ENCODE results near the gene XRCC3.

- TF ChIP-seq ZNF274 (IDR thresholded peaks at IDR 0.05; ENCODE audit: borderline replicate concordance, extremely low read depth, low read length): no peak
- TF ChIP-seq, protein P1, sequence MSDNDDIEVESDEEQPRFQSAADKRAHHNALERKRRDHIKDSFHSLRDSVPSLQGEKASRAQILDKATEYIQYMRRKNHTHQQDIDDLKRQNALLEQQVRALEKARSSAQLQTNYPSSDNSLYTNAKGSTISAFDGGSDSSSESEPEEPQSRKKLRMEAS (IDR thresholded peaks at IDR 0.05): no peak
- no peak for TF ChIP-seq BACH1 (IDR thresholded peaks at IDR 0.05; ENCODE audit: low read length)
- no peak for TF ChIP-seq POLR2A (IDR thresholded peaks at IDR 0.05; ENCODE audit: control extremely low read depth in 1 of 2, low read depth in 2 of 2, low read length in 2 of 2)
- TF ChIP-seq, protein P2, sequence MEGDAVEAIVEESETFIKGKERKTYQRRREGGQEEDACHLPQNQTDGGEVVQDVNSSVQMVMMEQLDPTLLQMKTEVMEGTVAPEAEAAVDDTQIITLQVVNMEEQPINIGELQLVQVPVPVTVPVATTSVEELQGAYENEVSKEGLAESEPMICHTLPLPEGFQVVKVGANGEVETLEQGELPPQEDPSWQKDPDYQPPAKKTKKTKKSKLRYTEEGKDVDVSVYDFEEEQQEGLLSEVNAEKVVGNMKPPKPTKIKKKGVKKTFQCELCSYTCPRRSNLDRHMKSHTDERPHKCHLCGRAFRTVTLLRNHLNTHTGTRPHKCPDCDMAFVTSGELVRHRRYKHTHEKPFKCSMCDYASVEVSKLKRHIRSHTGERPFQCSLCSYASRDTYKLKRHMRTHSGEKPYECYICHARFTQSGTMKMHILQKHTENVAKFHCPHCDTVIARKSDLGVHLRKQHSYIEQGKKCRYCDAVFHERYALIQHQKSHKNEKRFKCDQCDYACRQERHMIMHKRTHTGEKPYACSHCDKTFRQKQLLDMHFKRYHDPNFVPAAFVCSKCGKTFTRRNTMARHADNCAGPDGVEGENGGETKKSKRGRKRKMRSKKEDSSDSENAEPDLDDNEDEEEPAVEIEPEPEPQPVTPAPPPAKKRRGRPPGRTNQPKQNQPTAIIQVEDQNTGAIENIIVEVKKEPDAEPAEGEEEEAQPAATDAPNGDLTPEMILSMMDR (IDR thresholded peaks at IDR 0.05; ENCODE audit: control extremely low read depth in 1 of 3, insufficient read depth in 1 of 3, low read depth in 1 of 3, low read length in 3 of 3): no peak
- no peak for TF ChIP-seq POLR2AphosphoS5 (IDR thresholded peaks at IDR 0.05; ENCODE audit: low read depth, low read length)
- no peak for TF ChIP-seq TBP (IDR thresholded peaks at IDR 0.05; ENCODE audit: low read depth, low read length)
- TF ChIP-seq TCF12 (IDR thresholded peaks at IDR 0.05; ENCODE audit: low read depth, low read length): no peak
- TF ChIP-seq, protein P3, sequence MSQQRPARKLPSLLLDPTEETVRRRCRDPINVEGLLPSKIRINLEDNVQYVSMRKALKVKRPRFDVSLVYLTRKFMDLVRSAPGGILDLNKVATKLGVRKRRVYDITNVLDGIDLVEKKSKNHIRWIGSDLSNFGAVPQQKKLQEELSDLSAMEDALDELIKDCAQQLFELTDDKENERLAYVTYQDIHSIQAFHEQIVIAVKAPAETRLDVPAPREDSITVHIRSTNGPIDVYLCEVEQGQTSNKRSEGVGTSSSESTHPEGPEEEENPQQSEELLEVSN (IDR thresholded peaks at IDR 0.05): no peak
- TF ChIP-seq CEBPB (IDR thresholded peaks at IDR 0.05; ENCODE audit: low read depth, low read length): no peak
- no peak for TF ChIP-seq SP1 (IDR thresholded peaks at IDR 0.05; ENCODE audit: low read depth, low read length)
- no peak for TF ChIP-seq RXRA (IDR thresholded peaks at IDR 0.05; ENCODE audit: insufficient read depth, low read depth, low read length)
- TF ChIP-seq JUN (IDR thresholded peaks at IDR 0.05; ENCODE audit: low read depth, low read length): no peak
- TF ChIP-seq HDAC2 (IDR thresholded peaks at IDR 0.05; ENCODE audit: borderline replicate concordance in 1 of 2, low read depth in 2 of 2, low read length in 2 of 2): no peak
Measured at GRCh38 chr14:103675957-103676356, 39.3 kb downstream of the XRCC3 start.

Measured in H1 (cell line).